Neural crest cell (in vitro differentiated cells): ENCODE measurements around the gene APBA2. TPM values are rescaled to one million over a fixed set of nuclear protein-coding genes. Genes with fewer than 3 reads are reported as not detected.
"Not testable (repeated sequence)": the region's sequence is repeated elsewhere in the genome, so short reads cannot be mapped to it uniquely, and the experiment has no call there.

Experiments used
- DNase-seq: peaks from one replicate; pipeline ENCODE4 v3.0.0; 2021; ENCODE audit warnings: low read depth, mixed read lengths, low spot score
- H3K27ac Mint-ChIP-seq: one replicate; pipeline ENCODE4 v1.8.0; 2021; ENCODE audit warnings: mild to moderate bottlenecking, mixed read lengths; ENCODE audit not compliant: unreplicated experiment
- H3K27me3 Mint-ChIP-seq: 2 replicates; pipeline ENCODE4 v1.8.0; 2021; ENCODE audit warnings: low read depth, mild to moderate bottlenecking, mixed read lengths
- H3K36me3 Mint-ChIP-seq: 2 replicates; pipeline ENCODE4 v1.8.0; 2021; ENCODE audit warnings: low read depth, mild to moderate bottlenecking, mixed read lengths
- H3K4me1 Mint-ChIP-seq: 2 replicates; pipeline ENCODE4 v1.8.0; 2021; ENCODE audit warnings: mixed read lengths
- H3K4me3 Mint-ChIP-seq: one replicate; pipeline ENCODE4 v1.8.0; 2021; ENCODE audit warnings: mild to moderate bottlenecking, mixed read lengths
- H3K9me3 Mint-ChIP-seq: 2 replicates; pipeline ENCODE4 v1.8.0; 2021; ENCODE audit warnings: mixed read lengths
- total RNA-seq: library from RNA; stranded (reverse); gene quantifications from 2 replicates; pipeline ENCODE4 v1.2.1, GENCODE V29; 2021
- TF ChIP-seq, protein P1 (sequence below): fragments of 200-600 bp; sonication (generic); conservative IDR thresholded peaks from 2 replicates; pipeline ENCODE4 v1.5.0; 2021; ENCODE audit warnings: antibody characterized with exemption, mild to moderate bottlenecking

APBA2 gene
- total RNA-seq, 1 donor from 2014 or later = 79.9 TPM

DNA sequence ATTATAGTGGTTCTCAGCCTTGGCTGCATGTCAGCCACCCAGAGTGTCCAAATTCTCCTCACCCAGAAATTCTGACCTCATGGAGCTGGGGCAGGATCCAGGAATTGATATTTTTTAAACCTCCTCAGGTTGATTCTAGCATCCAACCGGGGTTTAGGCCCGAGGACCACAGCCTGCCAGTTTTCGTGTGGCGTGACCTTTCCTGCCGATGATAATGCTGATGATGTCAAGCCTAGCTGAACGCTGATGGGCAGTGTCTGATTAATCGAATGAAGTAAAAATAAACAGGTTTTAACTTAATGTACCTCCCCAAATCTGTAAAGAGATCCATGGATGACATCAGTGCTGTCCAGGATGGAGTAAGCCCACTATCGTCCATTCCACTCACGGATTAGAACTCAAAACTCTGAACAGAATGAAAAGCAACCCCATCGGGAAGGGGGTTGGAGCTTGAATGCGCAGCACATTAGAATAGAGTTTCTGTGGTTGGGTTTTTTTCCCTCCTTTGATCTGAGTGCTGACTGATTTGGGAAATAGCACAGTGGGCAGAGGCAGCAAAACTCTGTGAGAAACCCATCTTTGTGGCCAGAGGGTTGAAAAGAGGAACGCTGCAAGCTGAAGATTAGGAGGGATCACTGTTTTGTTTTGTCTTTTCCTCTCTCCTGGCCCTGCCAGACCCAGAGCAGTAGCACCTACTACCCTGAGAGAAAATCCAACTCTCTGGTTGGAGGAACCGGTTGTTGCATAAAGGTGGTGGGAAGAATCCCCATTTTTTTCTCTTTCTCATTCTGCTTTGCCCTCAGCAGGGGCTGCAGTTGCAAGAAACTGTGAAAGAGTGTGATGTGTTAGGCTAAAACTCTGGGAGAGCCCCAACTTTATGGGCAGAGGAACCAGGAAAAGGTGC, 153.9 kb downstream of the APBA2 start:
- peak overlapping the region; percentile 58 for H3K27ac Mint-ChIP-seq
- no peak overlapping the region for H3K4me3 Mint-ChIP-seq
- no peak for DNase-seq
- H3K9me3 Mint-ChIP-seq = no peaks in the 10 kb centered on the region
- H3K36me3 Mint-ChIP-seq = no peaks in the 10 kb centered on the region
- H3K27me3 Mint-ChIP-seq = no peaks in the 10 kb centered on the region
- H3K4me1 Mint-ChIP-seq = peaks cover 62% of the 10 kb centered on the region
- TF ChIP-seq, protein P1, sequence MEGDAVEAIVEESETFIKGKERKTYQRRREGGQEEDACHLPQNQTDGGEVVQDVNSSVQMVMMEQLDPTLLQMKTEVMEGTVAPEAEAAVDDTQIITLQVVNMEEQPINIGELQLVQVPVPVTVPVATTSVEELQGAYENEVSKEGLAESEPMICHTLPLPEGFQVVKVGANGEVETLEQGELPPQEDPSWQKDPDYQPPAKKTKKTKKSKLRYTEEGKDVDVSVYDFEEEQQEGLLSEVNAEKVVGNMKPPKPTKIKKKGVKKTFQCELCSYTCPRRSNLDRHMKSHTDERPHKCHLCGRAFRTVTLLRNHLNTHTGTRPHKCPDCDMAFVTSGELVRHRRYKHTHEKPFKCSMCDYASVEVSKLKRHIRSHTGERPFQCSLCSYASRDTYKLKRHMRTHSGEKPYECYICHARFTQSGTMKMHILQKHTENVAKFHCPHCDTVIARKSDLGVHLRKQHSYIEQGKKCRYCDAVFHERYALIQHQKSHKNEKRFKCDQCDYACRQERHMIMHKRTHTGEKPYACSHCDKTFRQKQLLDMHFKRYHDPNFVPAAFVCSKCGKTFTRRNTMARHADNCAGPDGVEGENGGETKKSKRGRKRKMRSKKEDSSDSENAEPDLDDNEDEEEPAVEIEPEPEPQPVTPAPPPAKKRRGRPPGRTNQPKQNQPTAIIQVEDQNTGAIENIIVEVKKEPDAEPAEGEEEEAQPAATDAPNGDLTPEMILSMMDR = no peak

GRCh38 chr15:29040370-29040751, 154.6 kb downstream of the APBA2 start:
- Mint-ChIP-seq H3K4me3 (no peak overlapping the region), H3K36me3 (no peaks in the 10 kb centered on the region), H3K27ac (no peak overlapping the region), H3K27me3 (no peaks in the 10 kb centered on the region), H3K9me3 (no peaks in the 10 kb centered on the region), H3K4me1 (peaks cover 62% of the 10 kb centered on the region)
- TF ChIP-seq, protein P1 = no peak
- DNase-seq = no peak

DNA sequence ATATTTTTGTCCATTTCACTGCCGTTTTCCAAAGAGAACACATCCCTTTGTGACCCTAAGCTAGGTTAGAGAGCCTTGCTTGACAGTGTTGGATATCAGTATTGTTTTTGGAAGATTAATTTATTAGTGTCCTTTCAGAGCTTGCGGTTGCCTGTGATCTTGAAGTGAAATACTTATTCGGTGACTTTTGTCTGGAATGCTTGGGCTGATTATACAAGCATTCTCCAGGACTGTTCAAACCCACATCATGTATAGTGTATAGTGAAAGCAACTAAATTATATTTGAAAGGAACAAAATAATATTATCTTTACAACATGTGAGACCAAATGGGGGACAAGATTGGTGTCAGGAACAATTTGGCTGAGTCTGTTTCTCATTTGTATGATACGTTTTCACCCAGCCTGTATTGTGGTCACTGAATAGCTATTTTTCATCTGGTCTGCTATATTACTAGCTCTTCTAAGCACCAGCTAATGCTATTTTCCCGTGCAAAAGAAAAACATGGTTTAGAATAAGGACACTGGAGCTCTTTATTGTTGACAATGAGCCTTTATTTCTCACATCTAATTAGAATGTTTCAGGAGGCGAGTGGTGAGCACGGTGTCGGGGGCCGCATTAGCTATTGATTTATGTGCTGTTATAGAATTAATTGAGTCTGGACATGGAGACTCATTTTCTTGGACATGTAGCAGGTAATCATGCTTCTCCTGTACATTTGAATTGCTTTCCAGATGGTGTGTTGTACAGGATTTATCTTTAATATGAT, 158.1 kb downstream of the APBA2 start:
- Mint-ChIP-seq H3K36me3 (no peaks in the 10 kb centered on the region), H3K27me3 (no peaks in the 10 kb centered on the region), H3K4me1 (peaks cover 89% of the 10 kb centered on the region), H3K4me3 (peak overlapping the region; percentile 50), H3K9me3 (no peaks in the 10 kb centered on the region), H3K27ac (peak overlapping the region; percentile 85)
- TF ChIP-seq, protein P1 = no peak
- DNase-seq = no peak

DNA sequence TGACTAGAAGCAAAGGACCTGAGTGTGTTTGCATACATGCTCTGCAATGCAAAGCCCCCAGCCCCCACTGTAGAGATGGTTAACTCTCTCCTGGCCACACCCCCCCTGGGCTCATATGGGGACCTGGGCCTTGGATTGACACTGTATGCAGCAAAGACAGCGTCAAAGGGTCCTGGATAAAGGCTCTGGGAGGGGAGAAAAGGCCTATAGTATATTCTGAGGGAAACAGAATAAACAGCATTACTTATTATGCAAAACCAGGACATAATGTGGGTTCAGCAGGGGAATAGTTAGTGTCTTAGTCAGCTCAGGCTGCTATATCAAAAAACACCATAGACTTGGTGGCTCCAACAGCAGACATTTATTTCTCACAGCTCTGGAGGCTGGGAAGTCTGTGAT, 158.7 kb downstream of the APBA2 start:
- Mint-ChIP-seq H3K4me1 (peaks cover 90% of the 10 kb centered on the region), H3K9me3 (no peaks in the 10 kb centered on the region), H3K36me3 (peaks cover under 1% of the 10 kb centered on the region), H3K27me3 (no peaks in the 10 kb centered on the region), H3K27ac (peak overlapping the region; percentile 85), H3K4me3 (peak overlapping the region; percentile 50)
- TF ChIP-seq, protein P1 = no peak
- no peak for DNase-seq

GRCh38 chr15:29045161-29045560, 159.4 kb downstream of the APBA2 start:
- H3K4me3 Mint-ChIP-seq = peak overlapping the region; percentile 22
- H3K36me3 Mint-ChIP-seq, H3K27me3 Mint-ChIP-seq, H3K27ac Mint-ChIP-seq, H3K9me3 Mint-ChIP-seq, DNase-seq: not testable (repeated sequence)
- peaks cover 89% of the 10 kb centered on the region for H3K4me1 Mint-ChIP-seq
